Measurements from ENCODE around the gene TPM1. TPM values are rescaled to one million over a fixed set of nuclear protein-coding genes. Genes with fewer than 3 reads are reported as not detected.
"Not testable (repeated sequence)": the region's sequence is repeated elsewhere in the genome, so short reads cannot be mapped to it uniquely, and the experiment has no call there.

TPM1 gene
- 174 and 225 TPM in 2 replicates for total RNA-seq (2021)
- percentile 94 among the genes with signal in this experiment for Bru-seq, nascent RNA
- BruChase-seq, experiment 1, labeled RNA remaining after a 2-hour chase, result percentile 99 among the genes with signal in this experiment
- percentile 89 among the genes with signal in this experiment for BruChase-seq, experiment 2, labeled RNA remaining after a 6-hour chase
- long read RNA-seq, transcript TPM1-208 (8 exons, 943 nt), result major isoform, 136 of 252 reads
- long read RNA-seq, transcript TPM1-206 (9 exons, 1,717 nt), result minor isoform, 91 of 252 reads
- long read RNA-seq, partial matches to known transcripts, result 6 of 252 reads
- long read RNA-seq, other reads (novel, unspliced or antisense), result 17 of 252 reads

- POLR2A ChIA-PET (ENCODE audit: unreplicated experiment), result interaction anchor here (0.5 to 0.6 kb wide), 3 partner anchors 147 to 357 kb away, joined by 3 to 11 read pairs (median 7); partner anchors contain the start of gene RAB8B
- H3K79me2 ChIP-seq (ENCODE audit: low read depth), result peaks cover 57% of the 10 kb centered on the region
- H3K9me3 ChIP-seq (ENCODE audit: insufficient read depth, low read depth), result no peaks in the 10 kb centered on the region
- CTCF ChIA-PET, result no interaction called here
- BruUV-seq (replicated peaks), result TSS peak; percentile 73
- H3K4me3 ChIP-seq, result peak within 1 kb of the TSS; percentile 80
- no peaks in the 10 kb centered on the region for H3K9me2 ChIP-seq (ENCODE audit: insufficient read depth)
- TF ChIP-seq EZH2 (IDR thresholded peaks at IDR 0.05; ENCODE audit: low read depth) (no peak), CTCF (conservative IDR thresholded peaks at IDR 0.05) (no peak; the same call in 1 of the 2 replicates)
- H4K20me1 ChIP-seq (ENCODE audit: insufficient read depth), result peaks cover 7% of the 10 kb centered on the region
- peaks cover 30% of the 10 kb centered on the region; the same call in 1 of the 2 replicates for H3K36me3 ChIP-seq (ENCODE audit: low read depth)
- H3K27me3 ChIP-seq (ENCODE audit: insufficient read depth, low read depth), result no peaks in the 10 kb centered on the region
- peak within 1 kb of the TSS; percentile 55; the same call in 1 of the 2 replicates for H2AFZ ChIP-seq
- intact Hi-C loops (cut with micrococcal nuclease; ENCODE audit: unreplicated experiment), result loop anchor here (1.0 to 10.0 kb wide), 4 partner anchors 117 to 437 kb away; no protein-coding TSS in a partner anchor
- peak within 1 kb of the TSS; percentile 98 for H3K4me2 ChIP-seq
- H3K27ac ChIP-seq, result peak within 1 kb of the TSS; percentile 93
- H3F3A ChIP-seq (ENCODE audit: insufficient read depth, low read depth), result peaks cover 30% of the 10 kb centered on the region
- H3K4me1 ChIP-seq (replicated peaks; ENCODE audit: insufficient read depth), result peaks cover 62% of the 10 kb centered on the region
- DNase-seq, result peak; percentile 69 to 83
Observed at GRCh38 chr15:63041974-63042876, at the start of gene TPM1. TPM1 (plus strand) TSS chr15:63042747; CDS start chr15:63042830, 83 bp downstream.

- no peak for DNase-seq
- ChIA-PET POLR2A (ENCODE audit: unreplicated experiment) (no interaction called here), CTCF (no interaction called here)
- H3K36me3 ChIP-seq (ENCODE audit: low read depth), result no peaks in the 10 kb centered on the region
- no peaks in the 10 kb centered on the region for H3K79me2 ChIP-seq (ENCODE audit: low read depth)
- TF ChIP-seq CTCF (conservative IDR thresholded peaks at IDR 0.05), result no peak
- TF ChIP-seq EZH2 (IDR thresholded peaks at IDR 0.05; ENCODE audit: low read depth), result no peak
- H3K9me3 ChIP-seq (ENCODE audit: insufficient read depth, low read depth), result no peaks in the 10 kb centered on the region
- H3K9me2 ChIP-seq (ENCODE audit: insufficient read depth), result no peaks in the 10 kb centered on the region
- no peak overlapping the region for H2AFZ ChIP-seq
- no peaks in the 10 kb centered on the region for H4K20me1 ChIP-seq (ENCODE audit: insufficient read depth)
- H3F3A ChIP-seq (ENCODE audit: insufficient read depth, low read depth), result peaks cover 14% of the 10 kb centered on the region; the same call in 1 of the 2 replicates
- no peaks in the 10 kb centered on the region for H3K27me3 ChIP-seq (ENCODE audit: insufficient read depth, low read depth)
- intact Hi-C loops (cut with micrococcal nuclease; ENCODE audit: unreplicated experiment), result no loop called here
- H3K4me1 ChIP-seq (replicated peaks; ENCODE audit: insufficient read depth), result peaks cover 20% of the 10 kb centered on the region
- no TSS peak for BruUV-seq (replicated peaks)
- H3K4me3 ChIP-seq, result no peak overlapping the region
- H3K27ac ChIP-seq, result no peak overlapping the region
- H3K4me2 ChIP-seq, result no peak overlapping the region
Observed at GRCh38 chr15:62993066-62993465, 49.5 kb upstream of the TPM1 start.

GRCh38 chr15:62993632-62994031 lies 48.9 kb upstream of the TPM1 start:
- H3K4me2 ChIP-seq; BruUV-seq (replicated peaks); H4K20me1 ChIP-seq (ENCODE audit: insufficient read depth); POLR2A ChIA-PET (ENCODE audit: unreplicated experiment); H3K9me2 ChIP-seq (ENCODE audit: insufficient read depth); DNase-seq; H3K27ac ChIP-seq; intact Hi-C loops (cut with micrococcal nuclease; ENCODE audit: unreplicated experiment); CTCF ChIA-PET; H3K79me2 ChIP-seq (ENCODE audit: low read depth); H3K36me3 ChIP-seq (ENCODE audit: low read depth); H3K4me3 ChIP-seq; H2AFZ ChIP-seq; H3K9me3 ChIP-seq (ENCODE audit: insufficient read depth, low read depth); H3K27me3 ChIP-seq (ENCODE audit: insufficient read depth, low read depth): not testable (repeated sequence)
- H3F3A ChIP-seq (ENCODE audit: insufficient read depth, low read depth), result peaks cover 15% of the 10 kb centered on the region; the same call in 1 of the 2 replicates
- H3K4me1 ChIP-seq (replicated peaks; ENCODE audit: insufficient read depth), result peaks cover 26% of the 10 kb centered on the region

Data from PC-9 (cell line).